Fibroblast of pulmonary artery (primary cell): ENCODE results near the gene NT5C3B.
A peak's percentile ranks its signal among the peaks of the same experiment; 100 is the strongest.

Experiments used
- DNase-seq: peaks from one replicate; pipeline ENCODE4 v3.0.0-alpha.2; 2010; ENCODE audit warnings: low read depth
- H3K4me3 ChIP-seq: replicated peaks from 2 replicates; pipeline ENCODE4 v1.5.1; 2011; ENCODE audit warnings: low read depth, mild to moderate bottlenecking, control low read depth, low read length, moderate library complexity
- CTCF ChIP-seq: IDR thresholded peaks from 2 replicates; pipeline ENCODE4 v1.5.1; 2011; ENCODE audit warnings: mild to moderate bottlenecking, control low read depth, low read length, inconsistent platforms; ENCODE audit errors: missing control alignments

NT5C3B gene

GRCh38 chr17:41806685-41807445 lies 29.2 kb downstream of the NT5C3B start:
- no peak for TF ChIP-seq CTCF
- no peak overlapping the region for H3K4me3 ChIP-seq
- no peak for DNase-seq

- H3K4me3 ChIP-seq, result no peak overlapping the region
- DNase-seq, result no peak
- TF ChIP-seq CTCF, result no peak
Observed at GRCh38 chr17:41803049-41804020, 32.7 kb downstream of the NT5C3B start.

GRCh38 chr17:41801374-41802271 lies 34.4 kb downstream of the NT5C3B start:
- no peak overlapping the region for H3K4me3 ChIP-seq
- peak; percentile 92 for TF ChIP-seq CTCF

GRCh38 chr17:41800601-41801373 lies 35.2 kb downstream of the NT5C3B start:
- H3K4me3 ChIP-seq, result no peak overlapping the region
- DNase-seq, result peak; percentile 44
- no peak for TF ChIP-seq CTCF

More at GRCh38 chr17:41801374-41802271, 34.4 kb downstream of the NT5C3B start:
- DNase-seq, result peak; percentile 82

GRCh38 chr17:41799366-41799765 lies 36.7 kb downstream of the NT5C3B start:
- no peak for TF ChIP-seq CTCF

GRCh38 chr17:41797377-41797776 lies 38.7 kb downstream of the NT5C3B start:
- H3K4me3 ChIP-seq, result no peak overlapping the region
- no peak for DNase-seq
- TF ChIP-seq CTCF, result no peak

More at GRCh38 chr17:41799366-41799765, 36.7 kb downstream of the NT5C3B start:
- DNase-seq, result no peak
- no peak overlapping the region for H3K4me3 ChIP-seq
